Activated naive CD4-positive, alpha-beta T cell treated with anti-CD3 and anti-CD28 coated beads, Interleukin-2, amount 10 ng/mL, durations not matched to agents 7 days and 5 days (primary cell): ENCODE data around the gene CEP120.
A peak's percentile ranks its signal among the peaks of the same experiment; 100 is the strongest.
"Not testable (repeated sequence)": the region's sequence is repeated elsewhere in the genome, so short reads cannot be mapped to it uniquely, and the experiment has no call there.

Source experiments
- CTCF ChIA-PET: fragments of 350-600 bp; sonication (Branson Sonifier 250); formaldehyde crosslinking; loops from one replicate; lab custom pipeline; 2021; ENCODE audit warnings: antibody characterized with exemption; lab: Charles Lee
- DNase-seq: peaks from one replicate; pipeline ENCODE4 v3.0.0-alpha.2; 2020
- H3K27ac Mint-ChIP-seq: one replicate; pipeline ENCODE4 v1.8.0; 2021; ENCODE audit warnings: mild to moderate bottlenecking, moderate library complexity, mixed read lengths
- H3K27me3 Mint-ChIP-seq: one replicate; pipeline ENCODE4 v1.8.0; 2021; ENCODE audit warnings: mild to moderate bottlenecking, mixed read lengths
- H3K36me3 Mint-ChIP-seq: one replicate; pipeline ENCODE4 v1.8.0; 2021; ENCODE audit warnings: mixed read lengths
- H3K4me1 Mint-ChIP-seq: one replicate; pipeline ENCODE4 v1.8.0; 2021; ENCODE audit warnings: mixed read lengths
- H3K4me3 Mint-ChIP-seq: one replicate; pipeline ENCODE4 v1.8.0; 2021; ENCODE audit warnings: mild to moderate bottlenecking, moderate library complexity, mixed read lengths
- H3K9me3 Mint-ChIP-seq: one replicate; pipeline ENCODE4 v1.8.0; 2021; ENCODE audit warnings: mixed read lengths

Gene CEP120

DNA sequence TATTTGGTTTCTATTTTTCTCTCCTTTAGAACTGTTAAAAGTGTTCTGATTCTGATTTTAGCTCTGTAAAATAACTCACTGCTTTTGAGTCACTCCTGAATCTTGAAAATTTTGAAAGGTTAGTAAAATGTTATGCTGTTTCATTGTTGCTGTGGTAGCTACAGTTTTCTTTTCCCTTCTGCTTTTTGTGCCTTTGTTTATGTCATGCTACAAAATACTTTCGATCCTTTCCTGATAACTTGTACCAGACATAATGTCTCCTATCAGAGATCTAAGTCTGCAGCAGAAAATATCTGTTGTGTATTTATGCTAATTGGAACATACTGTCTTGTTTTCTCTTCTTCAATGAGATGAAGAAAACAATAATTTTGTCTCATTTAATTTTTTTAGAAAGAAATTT, 26.9 kb upstream of the CEP120 start:
- CTCF ChIA-PET, result interaction anchor here (0.7 kb wide), 1 partner anchor 53 kb away, joined by 3 read pairs; no protein-coding TSS in a partner anchor
- H3K4me1 Mint-ChIP-seq, result peaks cover 28% of the 10 kb centered on the region
- no peaks in the 10 kb centered on the region for H3K9me3 Mint-ChIP-seq

DNA sequence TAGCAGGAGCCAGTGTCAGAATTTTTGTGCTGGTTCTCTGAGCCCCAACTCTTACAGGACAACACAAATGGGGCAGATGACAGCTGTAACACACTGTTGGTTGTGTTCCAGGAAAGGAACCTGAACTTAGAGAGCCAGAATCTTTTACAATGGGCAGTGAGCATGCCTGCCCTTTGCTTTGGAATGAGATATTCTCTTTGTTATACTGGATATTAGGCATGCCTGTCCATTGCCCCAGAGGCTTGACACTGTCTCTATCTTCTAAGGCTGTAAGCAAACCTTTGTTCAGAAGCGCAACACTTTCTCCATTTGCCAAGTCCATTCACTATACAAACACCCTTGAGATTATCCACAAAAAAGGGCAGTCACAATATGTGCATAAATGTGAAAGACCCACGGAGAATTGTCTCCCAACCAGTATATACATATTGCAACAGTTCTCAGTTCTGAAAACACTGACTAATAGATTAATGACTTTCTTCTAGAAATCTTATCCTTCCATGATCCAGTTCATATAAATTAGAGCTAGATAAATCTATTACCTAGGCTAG, 26.3 kb upstream of the CEP120 start:
- H3K27ac Mint-ChIP-seq, result no peak overlapping the region
- peaks cover 5% of the 10 kb centered on the region for H3K27me3 Mint-ChIP-seq
- DNase-seq, result no peak
- CTCF ChIA-PET, result no interaction called here
- peaks cover 28% of the 10 kb centered on the region for H3K4me1 Mint-ChIP-seq
- H3K36me3 Mint-ChIP-seq, result no peaks in the 10 kb centered on the region
- no peaks in the 10 kb centered on the region for H3K9me3 Mint-ChIP-seq
- no peak overlapping the region for H3K4me3 Mint-ChIP-seq

More for the DNA sequence above, 26.9 kb upstream of the CEP120 start:
- no peak for DNase-seq
- Mint-ChIP-seq H3K4me3 (no peak overlapping the region), H3K27ac (no peak overlapping the region), H3K27me3 (peaks cover 5% of the 10 kb centered on the region), H3K36me3 (no peaks in the 10 kb centered on the region)

DNA sequence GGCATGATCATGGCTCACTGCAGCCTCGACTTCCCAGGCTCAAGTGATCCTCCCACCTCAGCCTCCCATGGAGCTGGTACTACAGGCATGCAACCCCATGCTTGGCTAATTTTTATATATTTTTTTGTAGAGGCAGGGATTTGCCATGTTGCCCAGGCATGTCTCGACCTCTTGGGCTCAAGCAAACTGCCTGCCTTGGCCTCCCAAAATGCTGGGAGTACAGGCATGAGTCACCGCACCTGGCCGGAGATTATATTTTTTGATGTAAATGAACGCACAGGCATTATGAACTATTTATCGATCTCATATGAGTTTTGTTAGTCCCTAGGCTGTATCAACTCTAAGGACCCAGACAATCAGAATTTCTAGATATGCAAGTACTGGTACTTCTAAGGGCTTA, 25.5 kb upstream of the CEP120 start:
- Mint-ChIP-seq H3K4me3 (no peak overlapping the region), H3K36me3 (no peaks in the 10 kb centered on the region), H3K4me1 (peaks cover 28% of the 10 kb centered on the region), H3K27ac (no peak overlapping the region), H3K9me3 (no peaks in the 10 kb centered on the region), H3K27me3 (peaks cover 3% of the 10 kb centered on the region)
- CTCF ChIA-PET, result interaction anchor here (0.6 kb wide), 1 partner anchor 24 kb away, joined by 3 read pairs; no protein-coding TSS in a partner anchor
- DNase-seq, result no peak

DNA sequence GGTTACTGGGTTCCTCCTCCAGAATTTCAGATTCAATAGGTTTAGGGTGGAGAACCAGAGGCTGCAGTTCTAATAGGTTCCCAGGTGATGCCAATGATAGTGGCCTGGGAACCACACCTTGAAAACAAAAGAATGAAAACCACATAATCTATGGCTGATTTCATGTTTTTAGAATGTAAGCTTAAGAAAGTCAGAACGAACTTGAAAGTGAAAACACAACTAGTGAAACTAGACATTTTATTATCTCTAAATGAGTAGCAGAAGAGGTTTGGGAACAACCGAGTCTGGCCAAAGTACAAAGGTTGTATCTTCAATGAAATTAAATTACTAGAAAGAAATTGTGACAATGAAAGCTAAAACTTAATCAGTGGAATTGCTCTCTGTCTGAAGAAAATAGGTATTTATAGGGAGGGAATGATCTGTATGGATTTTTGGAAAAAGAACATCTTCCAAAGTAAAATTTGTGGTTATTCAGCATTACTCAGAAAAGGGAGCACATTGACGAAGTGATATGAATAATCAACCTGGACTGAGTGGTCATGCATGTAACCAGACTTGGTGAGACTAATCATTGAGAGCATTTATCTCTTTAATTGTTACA, 24.9 kb upstream of the CEP120 start:
- no peak overlapping the region for H3K4me3 Mint-ChIP-seq
- H3K9me3 Mint-ChIP-seq, result no peaks in the 10 kb centered on the region
- CTCF ChIA-PET, result interaction anchor here (0.6 to 1.0 kb wide), 2 partner anchors 15 to 23 kb away, joined by 3 read pairs; no protein-coding TSS in a partner anchor
- DNase-seq, result no peak
- H3K27me3 Mint-ChIP-seq, result no peaks in the 10 kb centered on the region
- H3K27ac Mint-ChIP-seq, result peak overlapping the region; percentile 39
- H3K36me3 Mint-ChIP-seq, result no peaks in the 10 kb centered on the region
- H3K4me1 Mint-ChIP-seq, result peaks cover 28% of the 10 kb centered on the region

DNA sequence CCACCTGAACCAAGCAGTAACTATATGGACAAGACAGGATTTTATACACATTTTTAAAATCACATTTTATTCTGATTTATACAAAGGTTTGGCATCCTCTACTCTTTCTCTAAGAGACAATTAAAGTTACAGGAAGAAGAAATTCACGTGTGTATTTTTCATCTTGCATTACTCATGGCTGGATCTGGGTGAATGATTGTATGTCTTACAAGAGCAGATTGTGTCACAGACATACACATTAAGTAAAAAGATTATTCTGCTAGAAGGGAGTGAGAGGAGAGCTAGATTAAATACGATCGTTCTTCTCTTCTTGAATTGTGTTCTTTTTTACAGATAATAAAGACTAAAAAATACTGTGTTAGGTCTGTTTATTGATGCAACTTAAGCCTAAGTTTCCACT, 20.8 kb upstream of the CEP120 start:
- no peaks in the 10 kb centered on the region for H3K27me3 Mint-ChIP-seq
- CTCF ChIA-PET, result no interaction called here
- H3K36me3 Mint-ChIP-seq, result no peaks in the 10 kb centered on the region
- peaks cover 34% of the 10 kb centered on the region for H3K4me1 Mint-ChIP-seq
- no peak for DNase-seq
- H3K4me3 Mint-ChIP-seq, result no peak overlapping the region
- H3K9me3 Mint-ChIP-seq, result no peaks in the 10 kb centered on the region
- H3K27ac Mint-ChIP-seq, result no peak overlapping the region

DNA sequence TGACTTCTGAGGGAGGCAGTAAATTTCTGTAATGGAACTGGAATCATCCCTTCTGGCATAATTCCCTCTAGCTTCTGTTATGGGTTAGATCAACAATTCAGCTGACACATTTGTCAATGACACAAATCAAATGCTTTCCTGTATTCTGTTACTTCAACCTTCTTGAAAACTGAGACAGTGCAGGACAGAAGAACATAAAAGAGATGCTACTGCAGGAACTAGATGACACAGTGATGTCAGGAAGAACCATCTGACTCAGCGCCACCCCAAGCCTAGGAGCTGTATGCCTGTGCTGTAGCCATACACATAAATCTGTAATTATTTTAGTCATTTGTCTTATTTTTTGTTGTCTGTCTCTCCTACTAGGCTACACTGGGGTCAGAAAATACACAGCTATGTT, 18.2 kb upstream of the CEP120 start:
- no peak overlapping the region for H3K27ac Mint-ChIP-seq
- no peak for DNase-seq
- H3K27me3 Mint-ChIP-seq, result no peaks in the 10 kb centered on the region
- H3K4me3 Mint-ChIP-seq, result no peak overlapping the region
- H3K4me1 Mint-ChIP-seq, result peaks cover 20% of the 10 kb centered on the region
- no peaks in the 10 kb centered on the region for H3K36me3 Mint-ChIP-seq
- H3K9me3 Mint-ChIP-seq, result no peaks in the 10 kb centered on the region
- CTCF ChIA-PET, result interaction anchor here (1.0 to 2.3 kb wide), 2 partner anchors 9 to 18 kb away, joined by 3 to 16 read pairs; partner anchors contain the start of gene CEP120

DNA sequence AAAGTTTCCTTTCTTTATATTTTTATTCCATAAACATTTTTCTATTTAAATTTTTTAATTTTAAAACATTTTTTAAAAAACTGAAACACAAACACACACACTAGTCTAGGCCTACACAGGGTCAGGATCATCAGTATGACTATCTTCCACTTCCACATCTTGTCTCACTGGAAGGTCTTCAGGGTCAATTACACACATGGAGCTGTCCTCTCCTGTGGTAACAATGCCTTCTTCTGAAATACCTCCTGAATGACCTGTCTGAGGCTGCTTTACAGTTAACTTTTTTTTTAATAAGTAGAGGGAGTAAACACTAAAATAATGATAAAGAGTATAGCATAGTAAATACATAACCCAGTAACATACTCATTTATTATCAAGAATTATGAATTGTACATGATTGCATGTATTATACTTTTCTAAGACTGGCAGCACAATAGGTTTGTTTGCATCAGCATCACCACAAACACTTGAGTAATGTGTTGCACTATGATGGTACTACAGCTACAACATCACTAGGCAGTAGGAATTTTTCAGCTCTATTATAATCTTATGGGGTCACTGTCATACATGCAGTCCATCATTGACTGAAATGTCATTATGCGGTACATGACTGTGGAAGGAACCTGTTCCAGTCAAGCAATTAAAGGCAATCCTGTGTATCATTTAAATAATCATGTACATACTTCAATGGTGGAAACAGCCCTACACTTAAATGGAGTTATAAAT, 17.4 kb upstream of the CEP120 start:
- CTCF ChIA-PET, result interaction anchor here (1.0 to 2.3 kb wide), 2 partner anchors 8 to 17 kb away, joined by 3 to 16 read pairs; partner anchors contain the start of gene CEP120
- Mint-ChIP-seq H3K9me3 (no peaks in the 10 kb centered on the region), H3K4me3 (no peak overlapping the region), H3K27me3 (no peaks in the 10 kb centered on the region), H3K4me1 (peaks cover 13% of the 10 kb centered on the region), H3K27ac (no peak overlapping the region), H3K36me3 (no peaks in the 10 kb centered on the region)
- no peak for DNase-seq

DNA sequence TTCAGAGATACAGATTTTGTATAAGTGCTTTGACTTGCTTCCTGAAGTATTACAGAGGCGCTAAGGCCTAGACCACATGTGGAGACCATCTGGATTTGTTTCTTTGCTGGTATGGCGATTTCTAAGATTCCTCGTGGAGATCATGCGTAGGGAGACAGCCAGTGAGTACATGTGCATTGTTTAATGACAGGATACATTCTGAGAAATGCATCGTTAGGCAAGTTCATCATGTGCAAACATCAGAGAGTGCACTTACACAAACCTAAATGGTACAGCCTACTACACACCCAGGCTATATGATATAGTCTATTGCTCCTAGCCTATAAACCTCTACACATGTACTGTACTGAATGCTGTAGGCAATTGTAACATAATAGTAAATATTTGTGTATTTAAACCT, 16.5 kb upstream of the CEP120 start:
- no peak overlapping the region for H3K27ac Mint-ChIP-seq

DNA sequence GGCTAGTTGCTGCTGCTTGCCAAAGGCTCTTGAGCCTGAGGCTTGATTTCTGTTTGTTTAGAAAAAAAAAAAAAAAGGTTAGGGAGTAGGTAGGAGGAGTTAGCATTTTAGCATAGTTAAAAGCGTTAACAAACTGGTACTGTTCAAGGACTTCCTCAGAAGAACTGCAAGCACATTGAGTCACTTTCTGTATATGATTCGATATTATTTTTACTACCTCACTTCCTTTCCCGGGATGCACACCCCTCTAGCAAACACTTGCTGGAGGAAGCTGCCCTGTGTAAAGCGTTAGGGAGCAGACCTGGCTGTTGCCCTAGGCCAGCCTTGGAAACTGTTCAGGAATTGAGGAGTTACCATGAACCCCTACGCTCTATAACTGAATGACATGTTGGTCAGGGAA, 15.7 kb upstream of the CEP120 start:
- peaks cover 13% of the 10 kb centered on the region for H3K4me1 Mint-ChIP-seq
- H3K4me3 Mint-ChIP-seq, result no peak overlapping the region
- no peak overlapping the region for H3K27ac Mint-ChIP-seq
- no peaks in the 10 kb centered on the region for H3K27me3 Mint-ChIP-seq
- no peak for DNase-seq
- no peaks in the 10 kb centered on the region for H3K36me3 Mint-ChIP-seq
- H3K9me3 Mint-ChIP-seq, result no peaks in the 10 kb centered on the region
- CTCF ChIA-PET, result interaction anchor here (1.4 kb wide), 1 partner anchor 15 kb away, joined by 5 read pairs; the partner anchor contains the start of gene CEP120

More for the DNA sequence above, 16.5 kb upstream of the CEP120 start:
- no peaks in the 10 kb centered on the region for H3K27me3 Mint-ChIP-seq
- H3K9me3 Mint-ChIP-seq, result no peaks in the 10 kb centered on the region
- H3K4me3 Mint-ChIP-seq, result no peak overlapping the region
- H3K36me3 Mint-ChIP-seq, result no peaks in the 10 kb centered on the region
- CTCF ChIA-PET, result interaction anchor here (2.3 kb wide), 1 partner anchor 17 kb away, joined by 16 read pairs; the partner anchor contains the start of gene CEP120
- H3K4me1 Mint-ChIP-seq, result peaks cover 13% of the 10 kb centered on the region
- no peak for DNase-seq

DNA sequence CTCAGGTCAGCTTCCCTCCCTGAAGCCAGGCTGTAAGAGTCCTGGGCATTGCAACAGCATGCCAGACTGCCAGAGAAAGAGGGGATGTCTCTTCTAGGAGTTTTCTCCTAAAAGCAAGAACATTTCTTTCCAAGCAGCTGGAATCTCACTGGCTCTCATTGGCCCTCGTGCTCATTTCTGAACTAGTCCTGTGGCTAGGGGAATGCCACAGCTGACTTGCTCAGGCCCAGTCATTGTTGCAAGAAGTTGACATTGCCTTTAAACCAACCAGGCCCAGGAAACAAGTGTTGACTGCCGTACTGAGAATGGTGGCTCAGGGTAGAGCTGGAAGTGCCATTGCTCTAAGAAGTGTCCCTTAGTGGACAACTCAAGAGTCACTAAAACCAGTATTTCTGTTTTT, 15.0 kb upstream of the CEP120 start:
- CTCF ChIA-PET, result interaction anchor here (1.4 kb wide), 1 partner anchor 15 kb away, joined by 5 read pairs; the partner anchor contains the start of gene CEP120
- no peak for DNase-seq
- H3K4me1 Mint-ChIP-seq, result peaks cover 13% of the 10 kb centered on the region
- H3K27me3 Mint-ChIP-seq, result no peaks in the 10 kb centered on the region
- no peaks in the 10 kb centered on the region for H3K9me3 Mint-ChIP-seq
- H3K36me3 Mint-ChIP-seq, result no peaks in the 10 kb centered on the region
- H3K4me3 Mint-ChIP-seq, result no peak overlapping the region
- no peak overlapping the region for H3K27ac Mint-ChIP-seq

DNA sequence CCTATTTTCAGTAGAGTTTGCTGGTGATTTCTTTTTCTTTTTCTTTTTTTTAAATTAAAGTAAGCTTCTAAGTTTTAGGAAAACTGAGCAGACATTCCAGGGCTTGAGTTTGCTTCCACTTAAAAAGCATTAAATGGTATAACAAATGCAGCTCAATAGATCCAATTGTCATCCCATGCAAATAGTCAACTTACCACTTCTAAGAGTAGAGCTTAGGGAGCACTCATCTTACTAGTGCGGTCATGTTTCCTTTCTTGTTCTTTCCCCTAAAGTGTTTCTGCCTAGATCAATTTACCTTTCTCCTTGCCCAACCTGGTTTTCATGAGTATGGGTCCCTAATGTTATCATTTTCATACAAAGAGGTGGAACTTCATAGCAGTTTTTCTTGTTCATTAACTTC, 13.0 kb upstream of the CEP120 start:
- CTCF ChIA-PET, result interaction anchor here (1.1 kb wide), 1 partner anchor 13 kb away, joined by 6 read pairs; the partner anchor contains the start of gene CEP120
- peaks cover 9% of the 10 kb centered on the region for H3K4me1 Mint-ChIP-seq
- no peaks in the 10 kb centered on the region for H3K9me3 Mint-ChIP-seq
- H3K27me3 Mint-ChIP-seq, result no peaks in the 10 kb centered on the region
- DNase-seq, result no peak
- H3K27ac Mint-ChIP-seq, result no peak overlapping the region
- H3K4me3 Mint-ChIP-seq, result no peak overlapping the region
- H3K36me3 Mint-ChIP-seq, result no peaks in the 10 kb centered on the region

DNA sequence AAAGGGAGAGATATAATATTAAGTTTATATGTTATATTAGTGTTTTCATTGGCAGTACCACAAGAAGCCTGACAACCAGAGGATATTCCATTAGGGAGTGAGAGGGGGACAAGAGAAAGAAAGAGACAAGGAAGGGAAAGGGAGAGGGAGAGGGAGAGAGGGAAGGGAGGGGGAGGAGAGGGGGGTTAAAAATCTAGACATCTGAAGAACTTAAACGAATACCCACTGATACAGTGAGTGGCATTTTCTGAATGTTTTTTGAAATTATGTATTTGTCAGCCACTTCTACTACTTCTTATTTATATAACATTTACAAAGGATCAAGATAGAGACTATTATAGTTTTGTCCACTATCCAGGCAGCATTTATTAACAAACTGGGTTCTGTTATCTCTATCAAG, 11.6 kb upstream of the CEP120 start:
- no peak for DNase-seq
- CTCF ChIA-PET, result no interaction called here
- Mint-ChIP-seq H3K27ac (no peak overlapping the region), H3K27me3 (no peaks in the 10 kb centered on the region), H3K36me3 (no peaks in the 10 kb centered on the region), H3K9me3 (no peaks in the 10 kb centered on the region), H3K4me1 (peaks cover 6% of the 10 kb centered on the region), H3K4me3 (no peak overlapping the region)

DNA sequence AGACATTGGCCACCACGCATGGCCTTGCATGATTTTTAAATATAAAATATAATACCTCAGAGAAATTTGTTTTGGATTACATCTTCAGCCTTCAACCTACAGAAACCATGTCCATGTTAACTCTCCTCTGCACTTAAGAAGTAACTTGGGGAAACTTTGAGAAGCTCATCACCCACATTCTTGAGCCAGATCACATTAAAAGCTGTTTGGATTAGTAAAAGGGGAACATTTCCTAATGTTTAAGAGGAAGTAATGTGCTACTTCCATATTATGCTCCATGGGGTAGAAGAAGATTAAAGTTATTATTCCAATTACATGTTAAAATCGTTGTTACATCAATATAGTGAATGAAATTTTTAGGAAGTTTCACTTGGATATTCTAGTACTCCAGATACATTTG, 10.4 kb upstream of the CEP120 start:
- Mint-ChIP-seq H3K4me3 (no peak overlapping the region), H3K27me3 (no peaks in the 10 kb centered on the region), H3K9me3 (no peaks in the 10 kb centered on the region), H3K36me3 (no peaks in the 10 kb centered on the region), H3K4me1 (peaks cover 2% of the 10 kb centered on the region), H3K27ac (no peak overlapping the region)
- CTCF ChIA-PET, result interaction anchor here (1.1 to 1.3 kb wide), 2 partner anchors 10 to 14 kb away, joined by 3 to 6 read pairs; partner anchors contain the start of gene CEP120
- DNase-seq, result no peak

DNA sequence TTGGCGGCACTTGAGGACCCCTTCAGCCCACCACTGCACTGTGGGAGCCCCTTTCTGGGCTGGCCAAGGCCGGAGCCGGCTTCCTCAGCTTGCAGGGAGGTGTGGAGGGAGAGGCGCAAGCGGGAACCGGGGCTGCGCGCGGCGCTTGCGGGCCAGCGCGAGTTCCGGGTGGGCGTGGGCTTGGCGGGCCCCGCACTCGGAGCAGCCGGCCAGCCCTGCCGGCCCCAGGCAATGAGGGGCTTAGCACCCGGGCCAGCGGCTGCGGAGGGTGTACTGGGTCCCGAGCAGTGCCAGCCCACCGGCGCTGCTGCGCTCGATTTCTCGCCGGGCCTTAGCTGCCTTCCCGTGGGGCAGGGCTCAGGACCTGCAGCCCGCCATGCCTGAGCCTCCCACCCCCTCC, 7.2 kb upstream of the CEP120 start:
- H3K4me3 Mint-ChIP-seq, H3K27ac Mint-ChIP-seq, H3K9me3 Mint-ChIP-seq, H3K4me1 Mint-ChIP-seq, H3K27me3 Mint-ChIP-seq, H3K36me3 Mint-ChIP-seq, CTCF ChIA-PET, DNase-seq: not testable (repeated sequence)
